Cardiac fibroblast (primary cell): ENCODE data around the gene AATK.

Experiments used
- DNase-seq, 2 donors: peaks; one replicate each; pipeline versions ENCODE4 v3.0.0 to v3.0.0-alpha.2; 2010; ENCODE audit warnings: low read depth in 2 of 2
- H3K4me3 ChIP-seq, 2 donors: replicated peaks in 1 of 2; 1 replicate in 1 of 2; 2 replicates in 1 of 2; pipeline ENCODE4 v1.5.1; 2011; ENCODE audit warnings: low read depth in 2 of 2, low read length in 2 of 2, mild to moderate bottlenecking in 2 of 2, moderate library complexity in 1 of 2
- TF ChIP-seq, protein P1 (sequence below): IDR thresholded peaks from one replicate; pipeline ENCODE4 v1.5.1; 2011; ENCODE audit warnings: low read depth, mild to moderate bottlenecking, low read length, inconsistent platforms

AATK gene

DNA sequence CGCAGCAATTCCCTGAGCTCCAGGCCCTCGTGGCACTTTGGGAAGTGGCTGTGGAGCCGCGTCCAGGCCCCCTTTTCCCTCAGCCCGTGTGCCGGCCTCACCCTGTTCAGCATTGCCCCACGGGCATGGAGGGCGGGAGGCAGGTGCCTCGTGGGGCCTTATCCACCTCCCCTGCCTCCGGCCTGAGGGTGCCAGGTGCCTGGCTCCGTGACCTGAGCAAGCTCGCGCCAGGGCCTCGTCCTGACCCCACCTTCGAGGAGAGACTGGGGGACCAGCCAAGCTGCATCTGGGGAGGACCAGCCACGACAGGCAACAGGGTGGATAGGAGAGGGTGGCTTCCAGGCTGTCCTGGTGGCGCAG is 27.0 kb upstream of the AATK start:
- TF ChIP-seq, protein P1, sequence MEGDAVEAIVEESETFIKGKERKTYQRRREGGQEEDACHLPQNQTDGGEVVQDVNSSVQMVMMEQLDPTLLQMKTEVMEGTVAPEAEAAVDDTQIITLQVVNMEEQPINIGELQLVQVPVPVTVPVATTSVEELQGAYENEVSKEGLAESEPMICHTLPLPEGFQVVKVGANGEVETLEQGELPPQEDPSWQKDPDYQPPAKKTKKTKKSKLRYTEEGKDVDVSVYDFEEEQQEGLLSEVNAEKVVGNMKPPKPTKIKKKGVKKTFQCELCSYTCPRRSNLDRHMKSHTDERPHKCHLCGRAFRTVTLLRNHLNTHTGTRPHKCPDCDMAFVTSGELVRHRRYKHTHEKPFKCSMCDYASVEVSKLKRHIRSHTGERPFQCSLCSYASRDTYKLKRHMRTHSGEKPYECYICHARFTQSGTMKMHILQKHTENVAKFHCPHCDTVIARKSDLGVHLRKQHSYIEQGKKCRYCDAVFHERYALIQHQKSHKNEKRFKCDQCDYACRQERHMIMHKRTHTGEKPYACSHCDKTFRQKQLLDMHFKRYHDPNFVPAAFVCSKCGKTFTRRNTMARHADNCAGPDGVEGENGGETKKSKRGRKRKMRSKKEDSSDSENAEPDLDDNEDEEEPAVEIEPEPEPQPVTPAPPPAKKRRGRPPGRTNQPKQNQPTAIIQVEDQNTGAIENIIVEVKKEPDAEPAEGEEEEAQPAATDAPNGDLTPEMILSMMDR = no peak
- H3K4me3 ChIP-seq = no peak overlapping the region

DNA sequence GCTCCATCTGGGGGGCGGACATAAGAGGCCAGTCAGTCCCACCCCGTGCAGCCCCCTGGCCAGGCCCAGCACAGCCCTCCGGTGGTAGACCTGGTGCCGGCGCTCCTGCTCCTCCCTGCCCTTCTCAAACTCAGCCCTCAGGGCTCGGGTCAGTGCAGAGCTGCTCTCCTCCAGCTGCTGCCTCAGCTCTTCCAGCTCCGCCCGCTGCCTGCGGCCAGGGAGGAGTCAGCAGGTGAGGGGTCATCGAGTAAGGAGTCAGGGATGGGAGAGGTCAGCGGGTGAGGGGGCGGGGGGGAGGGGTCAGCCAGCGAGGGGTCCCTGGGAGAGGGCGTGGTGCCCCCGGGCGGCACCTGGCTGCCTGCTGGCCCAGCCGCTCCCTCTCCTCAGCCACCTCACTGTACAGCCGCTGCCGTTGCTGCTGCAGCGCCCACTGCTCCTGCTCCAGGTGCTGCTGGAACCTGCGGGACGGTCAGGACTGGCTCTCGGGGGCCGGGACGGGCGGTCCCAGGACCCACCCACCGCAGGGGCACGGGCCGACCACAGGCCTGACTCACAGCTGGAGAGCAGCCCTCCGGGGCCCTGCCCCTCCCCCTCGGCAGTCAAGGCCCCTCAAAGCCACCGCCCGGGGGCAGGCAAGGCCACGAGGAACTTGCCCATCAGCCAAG is 26.5 kb upstream of the AATK start:
- TF ChIP-seq, protein P1 = no peak
- H3K4me3 ChIP-seq = no peak overlapping the region
- DNase-seq = no peak

More for the DNA sequence above, 27.0 kb upstream of the AATK start:
- no peak for DNase-seq

DNA sequence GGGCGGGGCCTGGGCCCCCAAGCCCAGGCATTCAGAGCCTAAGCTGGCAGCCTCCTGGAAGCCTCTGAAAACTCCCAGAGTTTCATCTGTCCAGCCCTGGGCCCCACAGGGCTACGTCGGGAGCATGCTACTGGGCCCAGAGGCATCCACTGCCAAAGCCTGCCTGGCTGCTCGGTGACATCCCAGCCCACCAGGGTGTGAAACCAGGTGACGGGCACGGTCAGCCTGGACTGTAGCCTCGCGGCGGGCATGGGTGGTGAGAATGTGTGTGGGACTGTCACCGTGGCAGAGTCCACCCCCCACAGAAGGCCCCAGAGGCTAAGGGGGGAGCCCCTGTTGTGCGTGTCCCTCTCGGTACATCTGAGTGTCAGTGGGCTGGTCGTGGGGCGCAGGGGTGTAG is 25.6 kb upstream of the AATK start:
- DNase-seq = no peak
- H3K4me3 ChIP-seq = no peak overlapping the region
- TF ChIP-seq, protein P1 = no peak

DNA sequence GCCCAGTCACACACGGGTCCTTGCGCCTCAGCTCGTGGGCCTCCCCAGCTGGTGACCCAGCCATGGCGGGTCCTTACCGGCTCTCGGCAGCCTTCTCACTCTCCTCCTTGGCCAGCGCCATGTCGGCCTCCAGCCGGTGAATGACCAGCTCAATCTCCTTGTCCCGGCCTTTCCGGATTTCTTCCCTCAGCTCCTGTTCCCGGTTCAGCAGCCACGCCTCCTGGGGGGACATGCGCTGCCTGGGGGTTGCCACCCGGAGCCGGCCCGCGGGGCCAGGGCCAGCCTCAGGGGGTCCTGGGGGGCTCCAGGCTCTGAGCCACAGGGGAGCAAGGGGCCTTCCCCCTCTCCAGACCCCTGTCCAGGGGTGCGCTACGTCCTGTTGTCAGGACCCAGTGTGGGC is 25.1 kb upstream of the AATK start:
- no peak overlapping the region for H3K4me3 ChIP-seq
- TF ChIP-seq, protein P1 = no peak
- DNase-seq = no peak

DNA sequence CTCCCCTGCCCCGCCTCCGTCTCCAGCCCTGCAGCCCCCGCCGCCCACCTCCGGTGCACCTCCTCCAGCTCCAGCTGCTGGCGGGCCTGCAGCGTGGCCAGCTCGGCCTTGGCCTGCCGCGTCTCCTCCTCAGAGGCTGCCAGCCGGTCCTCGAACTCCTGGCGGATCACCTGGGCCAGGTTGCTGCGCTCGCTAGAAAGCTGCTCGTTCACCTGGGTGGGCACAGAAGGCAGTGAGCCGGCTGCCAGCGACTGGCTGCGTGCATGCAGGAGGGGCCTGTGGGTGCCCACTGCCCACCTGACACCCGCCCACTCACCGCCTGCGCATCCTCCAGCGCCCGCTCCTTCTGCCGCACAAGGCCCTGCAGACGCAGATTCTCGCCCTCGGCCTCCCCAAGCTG is 24.6 kb upstream of the AATK start:
- TF ChIP-seq, protein P1 = no peak
- DNase-seq = no peak
- no peak overlapping the region for H3K4me3 ChIP-seq

- TF ChIP-seq, protein P1 = no peak
- no peak for DNase-seq
Observed at GRCh38 chr17:81189670-81190530, 23.9 kb upstream of the AATK start.

More at GRCh38 chr17:81189670-81190530, 23.9 kb upstream of the AATK start:
- no peak overlapping the region for H3K4me3 ChIP-seq
